HFF-Myc (cell line): ENCODE data around the gene MLXIP.

Experiments
- DNase-seq: peaks from one replicate; pipeline ENCODE4 v3.0.0-alpha.2; 2011; ENCODE audit warnings: low read depth; ENCODE audit errors: extremely low read depth
- H3K4me3 ChIP-seq: replicated peaks from 2 replicates; pipeline ENCODE4 v1.5.1; 2011; ENCODE audit warnings: low read depth, mild to moderate bottlenecking, control low read depth, low read length
- CTCF ChIP-seq: IDR thresholded peaks from 2 replicates; pipeline ENCODE4 v1.5.1; 2012; ENCODE audit warnings: mild to moderate bottlenecking, low read depth, low read length, control low read depth; ENCODE audit errors: missing control alignments

MLXIP gene

GRCh38 chr12:122067966-122068365 is 10.6 kb upstream of the MLXIP start:
- no peak for TF ChIP-seq CTCF
- no peak for DNase-seq
- no peak overlapping the region for H3K4me3 ChIP-seq

GRCh38 chr12:122072031-122072970 is 6.3 kb upstream of the MLXIP start:
- TF ChIP-seq CTCF: no peak
- no peak for DNase-seq
- no peak overlapping the region for H3K4me3 ChIP-seq

GRCh38 chr12:122073815-122074214 is 4.7 kb upstream of the MLXIP start:
- no peak for TF ChIP-seq CTCF
- H3K4me3 ChIP-seq: no peak overlapping the region

GRCh38 chr12:122076743-122077495 is 1.6 kb upstream of the MLXIP start:
- DNase-seq: no peak
- no peak overlapping the region for H3K4me3 ChIP-seq
- no peak for TF ChIP-seq CTCF

More at GRCh38 chr12:122073815-122074214, 4.7 kb upstream of the MLXIP start:
- DNase-seq: no peak

GRCh38 chr12:122079033-122079531 is 526 bp downstream of the MLXIP start:
- no peak for DNase-seq
- TF ChIP-seq CTCF: no peak
- H3K4me3 ChIP-seq: peak overlapping the region; percentile 75

- DNase-seq: no peak
These were observed 1.1 kb downstream of the MLXIP start for GRCh38 chr12:122079532-122080081.

More at GRCh38 chr12:122079532-122080081, 1.1 kb downstream of the MLXIP start:
- no peak for TF ChIP-seq CTCF
- H3K4me3 ChIP-seq: peak overlapping the region; percentile 75
